Hepatocyte (in vitro differentiated cells): ENCODE data around the gene DOC2A. TPM values are rescaled to one million over a fixed set of nuclear protein-coding genes. Genes with fewer than 3 reads are reported as not detected.

Experiments used
- DNase-seq: peaks from one replicate; pipeline ENCODE4 v3.0.0-alpha.2; 2016; ENCODE audit warnings: low spot score
- H2AFZ ChIP-seq: fragments of 200-600 bp; sonication (generic); 2 replicates; pipeline ENCODE4 v1.6.0; 2016; ENCODE audit warnings: antibody characterized with exemption, mild to moderate bottlenecking
- H3K27ac ChIP-seq: fragments of 200-600 bp; sonication (generic); 2 replicates; pipeline ENCODE4 v1.5.1; 2016; ENCODE audit warnings: mild to moderate bottlenecking
- H3K27me3 ChIP-seq: fragments of 200-600 bp; sonication (generic); 2 replicates; pipeline ENCODE4 v1.6.1; 2016
- H3K36me3 ChIP-seq: fragments of 200-600 bp; sonication (generic); replicated peaks from 2 replicates; pipeline ENCODE4 v1.5.1; 2016; ENCODE audit warnings: low read depth; ENCODE audit not compliant: insufficient read depth
- H3K4me1 ChIP-seq: fragments of 200-600 bp; sonication (generic); 2 replicates; pipeline ENCODE4 v1.5.1; 2016; ENCODE audit warnings: mild to moderate bottlenecking, moderate library complexity; ENCODE audit not compliant: insufficient read depth
- H3K4me2 ChIP-seq: fragments of 200-600 bp; sonication (generic); 2 replicates; pipeline ENCODE4 v1.6.0; 2016
- H3K4me3 ChIP-seq: fragments of 200-600 bp; sonication (generic); 2 replicates; pipeline ENCODE4 v1.5.1; 2016; ENCODE audit warnings: mild to moderate bottlenecking
- H3K79me2 ChIP-seq: fragments of 200-600 bp; sonication (generic); 2 replicates; pipeline ENCODE4 v1.6.0; 2017; ENCODE audit warnings: mild to moderate bottlenecking
- H3K9me2 ChIP-seq: fragments of 200-600 bp; sonication (generic); replicated peaks from 2 replicates; pipeline ENCODE4 v1.6.0; 2017; ENCODE audit warnings: mild to moderate bottlenecking; ENCODE audit not compliant: insufficient read depth
- H3K9me3 ChIP-seq: fragments of 200-600 bp; sonication (generic); 2 replicates; pipeline ENCODE4 v1.5.1; 2016; ENCODE audit warnings: low read depth, mild to moderate bottlenecking
- H4K20me1 ChIP-seq: fragments of 200-600 bp; sonication (generic); 2 replicates; pipeline ENCODE4 v1.6.0; 2016; ENCODE audit warnings: mild to moderate bottlenecking; ENCODE audit not compliant: insufficient read depth, poor library complexity, severe bottlenecking
- CTCF ChIP-seq: fragments of 200-600 bp; sonication (generic); IDR thresholded peaks from 2 replicates; pipeline ENCODE4 v1.5.1; 2016; ENCODE audit warnings: antibody characterized with exemption, mild to moderate bottlenecking; ENCODE audit not compliant: poor library complexity
- EZH2 ChIP-seq: fragments of 200-600 bp; sonication (generic); IDR thresholded peaks from 2 replicates; pipeline ENCODE4 v1.6.1; 2016; ENCODE audit warnings: antibody characterized with exemption, mild to moderate bottlenecking, borderline replicate concordance
- EZH2phosphoT487 ChIP-seq: fragments of 200-600 bp; sonication (generic); IDR thresholded peaks from one replicate; pipeline ENCODE4 v1.6.1; 2018; ENCODE audit warnings: antibody characterized with exemption, mild to moderate bottlenecking, low read depth, moderate library complexity; ENCODE audit not compliant: unreplicated experiment, severe bottlenecking
- WGBS: methylation state at CpG from one replicate; pipeline ENCODE4 v1.1.6; 2016; ENCODE audit warnings: low lambda C conversion rate; ENCODE audit errors: missing lambda C conversion rate; 5-methylcytosine and 5-hydroxymethylcytosine counted together
- polyA plus RNA-seq: library from polyadenylated mRNA; unstranded; fragments of >200 nt; fragmentation: Nextera tagmentation; extraction: Ambion mirVana; gene quantifications from 2 replicates; pipeline ENCODE4 v1.2.1, GENCODE V29; 2016
- total RNA-seq: library from RNA; depleted of rRNA; stranded (reverse); fragments of >200 nt; gene quantifications from 2 replicates; pipeline ENCODE4 v1.2.3, GENCODE V29; 2014

DOC2A gene
- total and polyA plus RNA-seq, 2 experiments from 2014 or later = 6.9 to 13.0 TPM

GRCh38 chr16:30006659-30007377 is 4.0 kb downstream of the DOC2A start:
- Histone ChIP-seq H4K20me1 (no peaks in the 10 kb centered on the region), H3K4me3 (no peak overlapping the region), H2AFZ (no peak overlapping the region), H3K36me3 (no peaks in the 10 kb centered on the region), H3K4me2 (no peak overlapping the region), H3K27me3 (peaks cover 20% of the 10 kb centered on the region), H3K27ac (no peak overlapping the region), H3K9me2 (no peaks in the 10 kb centered on the region), H3K9me3 (no peaks in the 10 kb centered on the region), H3K4me1 (no peaks in the 10 kb centered on the region), H3K79me2 (no peaks in the 10 kb centered on the region)
- no peak for TF ChIP-seq EZH2
- TF ChIP-seq CTCF = no peak
- no peak for TF ChIP-seq EZH2phosphoT487
- no peak for DNase-seq
- 94% methylated on average over 32 of the region's 34 CpGs for WGBS

- Histone ChIP-seq H3K9me3 (no peaks in the 10 kb centered on the region), H3K4me1 (no peaks in the 10 kb centered on the region), H3K9me2 (no peaks in the 10 kb centered on the region), H3K36me3 (no peaks in the 10 kb centered on the region), H3K79me2 (no peaks in the 10 kb centered on the region), H3K27me3 (peaks cover 12% of the 10 kb centered on the region), H3K4me3 (no peak overlapping the region), H4K20me1 (no peaks in the 10 kb centered on the region), H3K4me2 (no peak overlapping the region), H3K27ac (no peak overlapping the region), H2AFZ (no peak overlapping the region)
- no peak for DNase-seq
- 93% methylated on average over 16 of the region's 18 CpGs for WGBS
- TF ChIP-seq EZH2 = no peak
- TF ChIP-seq CTCF = no peak
- no peak for TF ChIP-seq EZH2phosphoT487
These were observed 4.7 kb downstream of the DOC2A start for GRCh38 chr16:30006095-30006473.

- no peaks in the 10 kb centered on the region for H3K36me3 ChIP-seq
These were observed 5.3 kb downstream of the DOC2A start for GRCh38 chr16:30005341-30006094.

More at GRCh38 chr16:30005341-30006094, 5.3 kb downstream of the DOC2A start:
- no peaks in the 10 kb centered on the region for H3K79me2 ChIP-seq
- H3K4me1 ChIP-seq = no peaks in the 10 kb centered on the region
- H3K9me2 ChIP-seq = no peaks in the 10 kb centered on the region
- TF ChIP-seq EZH2phosphoT487 = no peak
- TF ChIP-seq CTCF = peak; percentile 65
- TF ChIP-seq EZH2 = no peak
- H3K27ac ChIP-seq = no peak overlapping the region
- no peak overlapping the region for H3K4me2 ChIP-seq
- DNase-seq = peak; percentile 61
- no peak overlapping the region for H2AFZ ChIP-seq
- no peaks in the 10 kb centered on the region for H4K20me1 ChIP-seq
- WGBS = 78% methylated on average over 26 of the region's 35 CpGs
- H3K27me3 ChIP-seq = peaks cover 9% of the 10 kb centered on the region
- no peak overlapping the region for H3K4me3 ChIP-seq
- no peaks in the 10 kb centered on the region for H3K9me3 ChIP-seq
